Mammary epithelial cell (primary cell): ENCODE results near the gene CAB39L.

Source experiments
- CTCF ChIP-seq, 2 donors: IDR thresholded peaks in 1 of 2; conservative IDR thresholded peaks in 1 of 2; 2 replicates each; pipeline ENCODE4 v1.5.1; 2011 to 2012; ENCODE audit warnings: inconsistent platforms in 2 of 2, low read length in 2 of 2, mild to moderate bottlenecking in 2 of 2, control low read depth in 1 of 2, low read depth in 1 of 2; ENCODE audit not compliant: insufficient read depth in 1 of 2; ENCODE audit errors: extremely low read depth in 1 of 2
- EZH2 ChIP-seq: IDR thresholded peaks from 2 replicates; pipeline ENCODE4 v1.6.1; 2012; ENCODE audit warnings: low read length, inconsistent platforms, borderline replicate concordance

- TF ChIP-seq EZH2 (no peak), CTCF (conservative IDR thresholded peaks at IDR 0.05 in 1 of 2, IDR thresholded peaks at IDR 0.05 in 1 of 2; ENCODE audit: extremely low read depth in 1 of 2, insufficient read depth in 1 of 2, low read depth in 1 of 2, low read length in 2 of 2) (no peak)
Measured at GRCh38 chr13:49319551-49319950, 124.3 kb downstream of the CAB39L start.
